SHP77 treated with DMSO at 0.1 percent for 48 hours (cell line): Measurements from ENCODE around the gene MAGI1.
"Not testable (repeated sequence)": the region's sequence is repeated elsewhere in the genome, so short reads cannot be mapped to it uniquely, and the experiment has no call there.

Experiments used
- DNase-seq: peaks from one replicate; lab custom pipeline; 2025; lab: John Stamatoyannopoulos, UW

The MAGI1 gene

DNA sequence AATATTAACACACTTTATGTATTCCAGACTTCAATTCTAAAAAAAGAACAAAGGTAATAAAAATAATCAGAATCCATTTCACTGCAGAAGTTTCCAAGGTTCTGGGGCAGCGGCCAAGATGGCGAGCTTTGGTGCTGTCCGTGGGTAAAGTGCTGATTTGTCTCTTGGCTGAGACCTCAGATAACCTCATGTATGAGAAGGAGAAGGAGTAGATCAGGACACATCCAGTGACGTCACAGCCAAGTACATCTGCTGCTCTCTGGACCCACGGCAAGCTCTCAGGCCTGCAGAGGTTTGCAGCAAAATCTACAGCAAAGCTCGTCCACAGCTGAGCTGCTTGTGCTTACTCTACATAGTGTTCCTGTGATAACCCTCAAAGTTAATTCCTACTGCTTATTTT, 165.7 kb downstream of the MAGI1 start:
- peak; percentile 36 for DNase-seq

GRCh38 chr3:65871305-65872141, 167.2 kb downstream of the MAGI1 start:
- DNase-seq, result peak; percentile 80

DNA sequence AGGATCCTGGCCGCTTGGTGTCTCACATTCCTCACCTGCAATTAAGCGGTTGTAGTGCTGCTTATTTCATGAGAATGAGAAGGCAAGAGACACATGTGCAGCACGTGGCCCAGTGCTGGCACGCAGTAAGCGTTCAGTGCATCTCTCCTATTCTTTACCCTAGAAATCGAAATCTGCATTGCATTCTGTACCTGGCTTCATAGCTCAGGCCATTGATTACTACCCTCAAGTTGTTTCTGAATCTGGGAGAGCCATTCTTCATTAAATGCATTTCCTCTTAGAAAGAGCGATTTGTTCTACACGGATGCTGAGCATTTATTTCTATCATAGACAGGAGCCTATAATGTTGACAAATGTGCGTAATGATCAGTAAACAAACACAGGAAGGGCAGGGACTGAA, 168.9 kb downstream of the MAGI1 start:
- no peak for DNase-seq

DNA sequence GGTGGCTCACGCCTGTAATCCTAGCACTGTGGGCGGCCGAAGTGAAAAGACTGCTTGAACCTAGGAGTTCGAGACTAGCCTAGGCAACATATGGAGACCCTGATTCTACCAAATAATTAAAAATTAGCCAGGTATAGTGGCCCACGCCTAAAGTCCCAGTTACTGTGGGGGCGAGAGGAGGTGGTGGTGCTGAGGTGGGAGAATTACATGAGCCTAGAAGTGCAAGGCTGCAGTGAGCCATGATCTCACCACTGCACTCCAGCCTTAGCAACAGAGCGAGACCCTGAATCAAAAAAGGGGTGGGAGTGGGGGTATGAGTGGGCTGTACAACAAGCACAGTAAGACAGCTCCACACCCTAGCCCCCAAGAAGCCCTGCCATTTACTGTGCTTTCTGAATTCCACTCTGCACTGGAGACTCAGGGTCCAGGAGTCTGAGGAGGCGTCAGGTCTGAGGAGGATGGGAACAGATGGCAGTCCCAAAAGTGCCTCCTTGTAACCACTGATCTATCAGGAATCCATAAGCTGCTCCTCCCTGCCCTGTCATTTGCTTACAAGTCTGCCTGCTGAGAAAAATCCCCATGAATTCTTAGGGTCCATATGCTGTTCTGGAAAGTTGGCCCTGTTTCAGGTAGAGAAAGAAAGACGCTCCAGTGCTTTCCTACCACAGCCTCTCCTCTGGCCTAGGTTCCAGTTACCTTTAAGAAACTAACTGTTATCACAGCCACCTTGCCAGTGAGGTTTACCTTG, 171.1 kb downstream of the MAGI1 start:
- DNase-seq, result no peak

DNA sequence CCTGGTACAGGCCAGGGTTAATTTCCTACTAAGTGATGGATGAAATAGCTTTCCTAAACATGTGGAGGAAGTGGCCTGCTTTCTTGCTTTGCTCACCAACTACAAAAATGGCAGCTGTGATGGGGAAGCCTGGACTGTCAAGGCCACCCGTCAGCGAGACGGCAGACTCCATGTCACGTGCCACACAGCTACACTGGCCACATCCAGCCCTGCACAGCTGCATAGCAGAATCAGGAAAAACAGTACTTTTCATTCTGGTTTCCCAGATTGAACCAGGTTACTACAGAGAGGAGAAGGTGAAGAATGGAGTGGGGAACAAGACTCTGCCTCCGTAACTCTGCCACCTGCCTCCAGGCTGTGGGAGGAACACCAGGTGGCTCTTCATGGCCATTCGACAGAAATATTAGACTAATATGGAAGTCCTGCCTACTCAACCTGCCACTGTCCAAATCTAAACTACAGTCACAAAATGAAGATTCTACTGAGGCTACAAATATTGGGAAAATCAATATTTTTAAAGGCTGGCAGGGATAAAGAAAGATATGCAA, 174.3 kb downstream of the MAGI1 start:
- no peak for DNase-seq

GRCh38 chr3:65861718-65862117, 177.0 kb downstream of the MAGI1 start:
- no peak for DNase-seq

- not testable (repeated sequence) for DNase-seq
These were observed 179.1 kb downstream of the MAGI1 start for GRCh38 chr3:65859612-65860011.

DNA sequence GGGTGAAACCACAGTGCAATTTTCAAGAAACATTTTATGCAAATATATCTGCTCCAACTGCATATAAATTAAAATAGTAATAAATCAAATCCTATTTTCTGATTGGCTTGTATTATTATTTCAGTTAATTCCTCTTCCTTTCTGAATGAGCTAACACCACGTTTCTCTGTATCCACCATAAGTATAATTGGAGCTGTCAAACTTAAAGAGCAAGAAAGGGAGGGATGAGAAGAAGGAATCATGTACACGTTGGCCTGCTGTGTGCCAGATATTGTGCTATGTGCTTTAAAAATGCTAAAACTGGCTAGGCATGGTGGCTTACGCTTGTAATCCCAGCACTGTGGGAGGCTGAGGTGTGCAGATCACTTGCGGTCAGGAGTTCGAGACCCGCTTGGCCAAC, 180.0 kb downstream of the MAGI1 start:
- no peak for DNase-seq

DNA sequence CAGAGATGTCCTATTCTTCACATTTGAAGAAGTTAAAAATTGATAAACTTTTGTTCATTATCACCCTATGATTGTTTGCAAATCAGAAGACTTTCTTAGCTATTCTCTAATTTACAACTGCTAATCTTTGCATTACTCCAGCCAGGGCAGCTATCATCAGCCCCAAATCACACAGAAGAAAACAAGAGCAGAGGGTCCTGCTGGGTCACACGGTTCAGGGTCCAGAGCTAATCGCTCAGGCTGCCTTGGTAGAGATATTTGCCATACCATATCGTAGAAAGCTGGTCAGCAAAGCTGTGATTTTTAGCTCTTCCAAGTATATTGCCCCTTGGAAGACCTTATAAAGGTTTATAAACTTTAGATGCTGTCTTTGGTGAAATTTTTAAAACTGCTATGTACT, 181.4 kb downstream of the MAGI1 start:
- DNase-seq, result no peak

DNA sequence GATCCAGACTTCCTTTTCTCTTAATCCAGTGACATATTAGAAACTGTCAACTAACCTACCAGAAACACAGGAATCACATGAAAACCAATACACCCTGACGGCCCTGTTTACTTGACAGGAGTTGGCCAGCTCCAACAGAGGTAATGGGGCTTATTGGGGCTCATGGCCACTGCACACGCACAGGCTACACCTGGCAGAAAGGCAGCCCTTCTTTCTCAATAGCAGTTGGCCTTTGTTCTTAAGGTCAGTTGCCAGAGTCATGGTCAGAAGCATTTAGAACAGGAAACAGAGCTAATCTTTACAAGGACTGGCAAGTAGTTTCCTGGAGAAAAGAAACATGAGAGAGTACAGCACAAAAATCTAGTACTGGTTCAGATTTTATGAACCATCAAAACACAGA, 181.8 kb downstream of the MAGI1 start:
- DNase-seq, result no peak

- no peak for DNase-seq
These were observed 183.2 kb downstream of the MAGI1 start for GRCh38 chr3:65855370-65856100.

DNA sequence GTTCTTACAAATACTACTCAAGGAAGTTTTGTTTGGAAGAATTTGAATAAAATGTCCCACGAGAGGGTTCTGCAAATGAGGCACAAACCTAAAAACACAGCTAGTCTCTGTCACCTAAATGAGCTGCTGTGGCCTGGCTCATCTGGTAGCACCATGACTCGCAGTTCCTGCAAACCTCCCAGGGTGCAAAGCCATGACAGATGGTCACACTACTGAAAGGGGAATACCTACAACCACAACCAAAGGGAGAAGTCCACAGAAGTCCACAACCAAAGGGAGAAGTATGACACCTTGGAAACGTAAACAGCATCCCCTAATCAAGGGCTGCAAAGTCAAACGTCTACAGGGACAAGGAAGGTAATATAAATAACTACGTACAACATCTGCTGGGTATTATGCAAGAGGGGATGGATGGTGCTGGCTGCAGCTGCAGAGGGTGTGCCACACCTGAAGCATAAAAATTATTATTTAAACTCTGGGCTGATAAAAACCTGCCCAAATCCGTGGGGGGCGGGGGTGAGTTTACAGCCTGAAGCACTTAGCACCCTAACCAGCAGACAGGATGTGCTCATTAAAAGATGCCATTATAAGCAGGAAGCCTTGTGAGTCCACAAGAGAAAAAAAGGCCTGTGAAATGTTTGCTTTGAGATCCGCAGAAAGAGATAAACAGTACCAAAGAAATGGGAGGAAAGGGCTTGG, 184.0 kb downstream of the MAGI1 start:
- DNase-seq, result peak; percentile 29

DNA sequence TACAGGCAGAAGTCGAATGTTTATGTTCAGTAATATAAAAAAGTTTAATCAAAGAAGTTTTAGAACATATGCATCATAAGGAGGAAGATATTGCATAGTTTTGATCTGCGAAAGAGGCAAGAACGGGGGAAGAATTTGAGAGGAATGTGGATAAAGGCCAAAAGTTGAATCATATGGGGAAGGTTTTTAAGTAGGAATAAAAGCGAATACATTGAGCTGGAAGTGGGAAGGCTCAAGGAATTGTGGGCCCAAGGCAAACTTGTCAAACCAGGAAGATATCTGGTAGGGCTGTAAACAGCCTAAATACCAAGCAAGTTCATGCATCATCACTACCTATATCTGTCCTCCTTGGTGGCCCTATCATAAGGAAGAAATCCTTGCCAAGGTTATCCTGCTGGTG, 186.9 kb downstream of the MAGI1 start:
- no peak for DNase-seq

DNA sequence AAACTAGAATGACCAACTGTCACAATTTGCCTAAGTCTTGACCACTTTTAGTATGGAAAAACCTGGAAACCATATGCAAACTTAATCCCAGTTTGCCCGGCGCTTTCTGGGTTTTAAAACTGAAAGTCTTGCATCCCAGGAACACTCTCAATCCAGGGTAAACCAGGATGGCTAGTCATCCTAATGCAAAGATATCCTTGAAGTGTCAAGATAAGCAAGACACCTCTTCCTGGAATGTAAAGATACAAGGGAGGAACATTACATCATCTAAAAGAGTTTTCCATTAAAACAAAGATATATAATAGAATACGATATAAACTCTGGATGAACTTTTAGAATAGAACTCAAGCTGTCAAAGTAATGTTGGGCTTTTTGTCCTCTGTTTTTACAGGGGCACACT, 188.5 kb downstream of the MAGI1 start:
- DNase-seq, result no peak

DNA sequence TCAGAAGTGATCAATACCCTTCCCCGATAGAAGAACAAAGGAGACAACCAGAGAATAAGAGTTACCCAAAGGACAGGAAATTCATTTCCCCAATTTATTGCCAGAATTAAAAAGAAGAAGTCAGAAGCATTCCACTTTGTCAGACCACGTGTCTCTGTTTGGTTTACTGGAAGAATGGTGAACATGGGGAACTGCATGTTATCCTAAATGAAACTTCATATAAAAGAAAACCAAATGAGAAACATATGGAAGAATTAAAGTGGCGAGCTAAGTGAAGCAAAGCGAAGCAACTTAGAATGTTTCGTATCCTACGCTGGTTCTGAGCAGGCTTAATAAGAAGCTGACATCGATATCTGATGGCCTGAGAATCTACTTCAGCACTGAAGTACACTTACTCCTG, 190.7 kb downstream of the MAGI1 start:
- no peak for DNase-seq

DNA sequence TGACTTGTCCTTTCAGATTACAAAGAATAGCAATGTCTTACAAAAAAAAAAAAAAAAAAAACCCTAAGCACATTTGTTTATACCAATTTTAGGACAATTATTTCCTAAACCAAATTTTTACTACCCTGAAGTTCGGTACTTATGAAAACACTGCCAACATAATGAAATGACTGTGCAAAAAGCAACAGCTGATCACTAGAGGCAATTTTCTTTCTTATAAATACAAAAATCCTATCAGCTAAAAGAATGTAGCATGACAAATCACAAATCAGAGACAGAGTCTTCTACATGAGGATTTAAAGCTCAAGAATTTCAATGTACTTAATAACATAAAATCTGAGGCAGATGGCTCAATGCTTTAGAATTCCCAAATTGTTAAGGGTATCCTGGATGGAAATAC, 191.8 kb downstream of the MAGI1 start:
- no peak for DNase-seq

DNA sequence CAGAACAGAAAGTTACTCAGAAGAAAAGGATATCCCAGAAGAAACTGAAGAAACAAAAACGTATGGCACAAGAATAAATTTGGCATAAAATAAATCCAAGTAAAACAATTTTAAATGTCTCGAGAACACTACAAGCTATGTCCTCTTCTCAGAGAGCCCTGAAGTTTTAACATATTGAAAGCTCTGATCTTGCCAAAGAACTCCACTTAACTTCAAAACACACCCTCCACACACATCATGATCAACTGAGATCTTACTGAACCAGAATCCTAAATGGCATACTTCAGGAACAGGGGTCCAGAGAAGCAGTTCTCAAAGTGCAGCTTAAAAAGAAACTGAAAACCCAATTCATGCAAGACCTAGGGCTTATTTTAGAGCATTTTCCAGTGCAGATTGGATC, 194.3 kb downstream of the MAGI1 start:
- no peak for DNase-seq

DNA sequence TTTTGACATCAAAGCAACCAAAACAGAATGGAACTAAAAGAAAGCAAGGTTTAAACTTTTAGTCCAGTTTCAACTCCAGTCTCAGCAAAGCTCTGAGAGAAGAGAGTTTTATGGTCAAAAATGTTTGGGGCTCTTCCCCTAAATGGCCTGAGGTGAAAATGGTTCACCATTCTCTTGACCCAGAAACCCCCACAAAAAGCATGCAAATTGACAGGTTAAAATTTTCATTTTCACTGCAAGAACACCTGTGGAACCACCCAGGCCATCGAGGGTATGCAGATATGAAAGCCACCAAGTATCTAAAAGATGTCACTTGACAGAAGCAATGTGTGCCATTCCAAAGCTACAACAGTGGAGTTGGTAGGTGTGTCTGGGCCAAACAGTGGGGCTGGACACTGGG, 195.0 kb downstream of the MAGI1 start:
- no peak for DNase-seq

DNA sequence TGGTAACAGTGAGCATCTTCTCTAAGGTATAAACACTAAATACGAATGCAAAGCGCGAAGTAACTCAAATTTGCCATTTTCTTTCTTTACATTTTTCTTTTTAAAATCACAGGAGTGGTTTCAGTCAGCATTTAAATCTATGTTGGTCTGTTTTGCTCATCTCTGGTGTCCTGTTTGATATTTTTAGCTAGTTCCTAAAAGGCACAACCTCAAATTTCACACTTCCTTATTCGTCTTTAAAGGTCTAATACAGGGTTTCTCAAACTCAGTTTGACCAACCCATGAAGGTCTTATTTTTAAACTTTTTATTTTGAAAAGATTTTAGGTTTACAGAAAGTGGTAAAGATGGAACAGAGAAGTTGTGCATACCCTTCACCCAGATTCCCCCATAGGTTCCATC, 201.1 kb downstream of the MAGI1 start:
- DNase-seq, result no peak

- no peak for DNase-seq
These were observed 202.7 kb downstream of the MAGI1 start for GRCh38 chr3:65836047-65836446.

DNA sequence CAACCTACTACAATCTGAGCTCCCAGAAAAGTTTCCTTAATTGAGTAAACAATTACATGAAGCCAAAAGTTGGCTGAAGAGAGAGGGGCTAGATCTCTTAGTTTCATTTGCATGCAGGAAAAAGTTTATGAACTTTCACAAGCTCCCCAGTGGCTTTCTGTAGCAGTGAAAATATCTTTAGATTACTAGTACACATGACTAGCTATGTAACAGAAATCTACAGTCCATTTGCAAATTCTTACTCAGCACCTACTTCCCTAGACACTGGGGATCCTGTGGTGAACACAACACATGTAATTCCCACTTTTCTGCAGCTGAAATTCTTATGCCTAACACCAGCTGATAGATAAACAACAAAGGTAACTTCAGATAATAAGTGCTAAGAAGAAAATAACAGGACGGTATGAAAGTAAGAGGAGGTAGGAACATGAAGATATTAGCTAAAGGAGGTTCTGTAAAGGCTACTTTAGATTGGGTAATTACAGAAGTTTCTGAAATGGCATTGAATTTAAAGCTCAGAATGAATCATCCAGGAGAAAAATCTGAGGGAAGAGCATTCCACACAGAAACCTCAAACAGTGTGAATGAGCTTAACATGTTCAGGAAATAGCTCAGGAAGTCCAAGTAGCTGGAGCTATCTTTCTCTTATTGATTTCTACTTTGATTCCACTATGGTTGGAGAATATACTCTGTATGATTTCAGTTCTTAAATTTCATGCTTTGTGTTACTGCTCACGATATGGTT, 204.8 kb downstream of the MAGI1 start:
- DNase-seq, result no peak
